Liver (tissue), 9 donors: ENCODE measurements around the gene AHSG. TPM values are rescaled to one million over a fixed set of nuclear protein-coding genes. Genes with fewer than 3 reads are reported as not detected.

Experiments
- DNase-seq: peaks from one replicate; pipeline ENCODE4 v3.0.0-alpha.2; 2017; ENCODE audit warnings: low spot score
- H3K27ac ChIP-seq, 2 donors: one replicate each; pipeline ENCODE4 v1.7.0; 2013; ENCODE audit warnings: inconsistent platforms in 2 of 2, low read length in 2 of 2, control low read depth in 1 of 2, low read depth in 1 of 2, mild to moderate bottlenecking in 1 of 2
- H3K27me3 ChIP-seq, 4 donors: one replicate each; pipeline versions ENCODE4 v1.6.1 to v1.7.0; 2013; ENCODE audit warnings: low read length in 3 of 4, inconsistent platforms in 1 of 4, mild to moderate bottlenecking in 1 of 4, moderate library complexity in 1 of 4; ENCODE audit not compliant: control insufficient read depth in 4 of 4, insufficient read depth in 4 of 4
- H3K36me3 ChIP-seq, 4 donors: one replicate each; pipeline versions ENCODE4 v1.6.1 to v1.7.0; 2013; ENCODE audit warnings: low read length in 3 of 4, mild to moderate bottlenecking in 3 of 4, low read depth in 1 of 4, moderate library complexity in 1 of 4; ENCODE audit not compliant: control insufficient read depth in 4 of 4, insufficient read depth in 3 of 4
- H3K4me1 ChIP-seq, 4 donors: one replicate each; pipeline versions ENCODE4 v1.6.1 to v1.7.0; 2013; ENCODE audit warnings: low read length in 3 of 4, mild to moderate bottlenecking in 3 of 4, moderate library complexity in 1 of 4; ENCODE audit not compliant: control insufficient read depth in 4 of 4, insufficient read depth in 4 of 4
- H3K4me3 ChIP-seq, 3 donors: one replicate each; pipeline versions ENCODE4 v1.6.1 to v1.7.0; 2013; ENCODE audit warnings: low read length in 3 of 3, control low read depth in 1 of 3, low read depth in 1 of 3, mild to moderate bottlenecking in 1 of 3
- H3K9ac ChIP-seq, 2 donors: one replicate each; pipeline ENCODE4 v1.7.0; 2013; ENCODE audit warnings: low read length in 2 of 2, mild to moderate bottlenecking in 2 of 2, moderate library complexity in 2 of 2, control low read depth in 1 of 2, low read depth in 1 of 2
- H3K9me3 ChIP-seq, 4 donors: one replicate each; pipeline versions ENCODE4 v1.6.1 to v1.7.0; 2013; ENCODE audit warnings: low read length in 3 of 4; ENCODE audit not compliant: control insufficient read depth in 4 of 4
- FOXA1 ChIP-seq: IDR thresholded peaks from 2 replicates; pipeline ENCODE4 v1.6.1; 2016; ENCODE audit warnings: antibody characterized with exemption
- FOXA2 ChIP-seq: IDR thresholded peaks from 2 replicates; pipeline ENCODE4 v1.6.1; 2016; ENCODE audit warnings: antibody characterized with exemption
- GABPA ChIP-seq, 2 donors: IDR thresholded peaks in 1 of 2; conservative IDR thresholded peaks in 1 of 2; 2 replicates each; pipeline ENCODE4 v1.6.1; 2016; ENCODE audit warnings: antibody characterized with exemption in 2 of 2, mild to moderate bottlenecking in 1 of 2, moderate library complexity in 1 of 2
- HNF4A ChIP-seq, 2 donors: conservative IDR thresholded peaks; 2 replicates each; pipeline ENCODE4 v1.6.1; 2016; ENCODE audit warnings: antibody characterized with exemption in 2 of 2, mild to moderate bottlenecking in 2 of 2
- HNF4G ChIP-seq: IDR thresholded peaks from 2 replicates; pipeline ENCODE4 v1.6.1; 2016; ENCODE audit warnings: antibody characterized with exemption
- JUND ChIP-seq, 2 donors: IDR thresholded peaks; 2 replicates each; pipeline ENCODE4 v1.6.1; 2016; ENCODE audit warnings: antibody characterized with exemption in 2 of 2
- MAX ChIP-seq: IDR thresholded peaks from 2 replicates; pipeline ENCODE4 v1.6.1; 2016; ENCODE audit warnings: antibody characterized with exemption
- NR2F2 ChIP-seq: IDR thresholded peaks from 2 replicates; pipeline ENCODE4 v1.6.1; 2016; ENCODE audit warnings: antibody characterized with exemption
- RAD21 ChIP-seq, 2 donors: IDR thresholded peaks; 2 replicates each; pipeline ENCODE4 v1.6.1; 2016; ENCODE audit warnings: antibody characterized with exemption in 2 of 2, mild to moderate bottlenecking in 2 of 2
- REST ChIP-seq: IDR thresholded peaks from 2 replicates; pipeline ENCODE4 v1.6.1; 2016; ENCODE audit warnings: antibody characterized with exemption, mild to moderate bottlenecking
- RXRA ChIP-seq, 2 donors: IDR thresholded peaks; 2 replicates each; pipeline ENCODE4 v1.6.1; 2017 to 2018; ENCODE audit warnings: antibody characterized with exemption in 2 of 2, mild to moderate bottlenecking in 1 of 2
- SP1 ChIP-seq: IDR thresholded peaks from 2 replicates; pipeline ENCODE4 v1.6.1; 2018; ENCODE audit warnings: antibody characterized with exemption, mild to moderate bottlenecking
- TAF1 ChIP-seq: conservative IDR thresholded peaks from 2 replicates; pipeline ENCODE4 v1.6.1; 2016; ENCODE audit warnings: antibody characterized with exemption, mild to moderate bottlenecking
- YY1 ChIP-seq: IDR thresholded peaks from 2 replicates; pipeline ENCODE4 v1.6.1; 2016; ENCODE audit warnings: antibody characterized with exemption, mild to moderate bottlenecking
- WGBS: extraction: QIAGEN DNeasy Blood & Tissue Kit; methylation state at CpG from one replicate; pipeline ENCODE4 v1.1.7; 2013; 5-methylcytosine and 5-hydroxymethylcytosine counted together
- polyA plus RNA-seq, 2 donors: library from polyadenylated mRNA; stranded (reverse) in 1 of 2; unstranded in 1 of 2; fragments of 200-250 nt in 1 of 2; fragments of >200 nt in 1 of 2; fragmentation: Nextera tagmentation in 1 of 2; extraction: Ambion mirVana in 1 of 2; gene quantifications; one replicate each; pipeline versions ENCODE4 v1.2.1 to v1.2.3, GENCODE V29; 2013 to 2015
- total RNA-seq, 2 donors: library from RNA; depleted of rRNA; stranded (reverse); fragments of >200 nt; gene quantifications; one replicate each; pipeline ENCODE4 v1.2.3, GENCODE V29; 2014
- TF ChIP-seq, protein P1 (sequence below): fragments of 150-350 bp; IDR thresholded peaks from 2 replicates; pipeline ENCODE4 v1.5.1; 2017; ENCODE audit warnings: improper control_type of control experiment, low read depth, low read length; ENCODE audit not compliant: missing input control
- TF ChIP-seq, protein P2 (sequence below): IDR thresholded peaks from 2 replicates; pipeline ENCODE4 v1.6.1; 2016; ENCODE audit warnings: antibody characterized with exemption
- TF ChIP-seq, protein P3 (sequence below): IDR thresholded peaks from 2 replicates; pipeline ENCODE4 v1.6.1; 2016; ENCODE audit warnings: antibody characterized with exemption
- donor health status: healthy.
- donor health status: healthy.
- donor health status: healthy.
- donor health status: healthy.
- donor health status: healthy.

AHSG gene
- total and polyA plus RNA-seq, 4 donors = 965 to 4,470 (median 2,050) TPM

DNA sequence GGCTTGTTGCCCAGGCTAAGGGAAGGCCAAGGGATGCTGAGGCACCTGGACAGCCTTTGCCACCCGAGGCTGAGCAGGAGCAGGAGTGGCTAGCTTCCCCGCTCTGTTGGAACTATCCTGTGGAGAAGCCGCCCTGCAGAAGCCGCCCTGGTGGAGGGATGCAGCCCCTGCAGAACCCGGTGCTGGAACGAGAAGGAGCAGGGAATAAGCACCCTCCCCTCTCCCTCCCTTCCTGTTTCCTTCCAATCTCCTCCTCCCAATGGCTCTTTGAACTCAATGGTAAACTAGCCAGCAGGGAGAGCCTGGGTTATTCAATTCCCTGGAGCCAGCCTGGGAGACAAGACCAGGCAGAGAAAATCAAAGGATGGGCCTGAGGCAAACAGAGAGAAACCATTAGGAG lies 41.1 kb downstream of the AHSG start:
- DNase-seq = no peak
- Histone ChIP-seq H3K4me1 (no peaks in the 10 kb centered on the region), H3K9ac (no peak overlapping the region), H3K36me3 (peaks cover 3 to 38% (median 29%) of the 10 kb centered on the region in 4 donors), H3K27ac (no peak overlapping the region), H3K27me3 (no peaks in the 10 kb centered on the region), H3K4me3 (no peak overlapping the region), H3K9me3 (peaks cover 0 to 33% (median 9%) of the 10 kb centered on the region in 4 donors)
- 79% methylated on average over 6 of the region's 6 CpGs for WGBS
- TF ChIP-seq, protein P1, sequence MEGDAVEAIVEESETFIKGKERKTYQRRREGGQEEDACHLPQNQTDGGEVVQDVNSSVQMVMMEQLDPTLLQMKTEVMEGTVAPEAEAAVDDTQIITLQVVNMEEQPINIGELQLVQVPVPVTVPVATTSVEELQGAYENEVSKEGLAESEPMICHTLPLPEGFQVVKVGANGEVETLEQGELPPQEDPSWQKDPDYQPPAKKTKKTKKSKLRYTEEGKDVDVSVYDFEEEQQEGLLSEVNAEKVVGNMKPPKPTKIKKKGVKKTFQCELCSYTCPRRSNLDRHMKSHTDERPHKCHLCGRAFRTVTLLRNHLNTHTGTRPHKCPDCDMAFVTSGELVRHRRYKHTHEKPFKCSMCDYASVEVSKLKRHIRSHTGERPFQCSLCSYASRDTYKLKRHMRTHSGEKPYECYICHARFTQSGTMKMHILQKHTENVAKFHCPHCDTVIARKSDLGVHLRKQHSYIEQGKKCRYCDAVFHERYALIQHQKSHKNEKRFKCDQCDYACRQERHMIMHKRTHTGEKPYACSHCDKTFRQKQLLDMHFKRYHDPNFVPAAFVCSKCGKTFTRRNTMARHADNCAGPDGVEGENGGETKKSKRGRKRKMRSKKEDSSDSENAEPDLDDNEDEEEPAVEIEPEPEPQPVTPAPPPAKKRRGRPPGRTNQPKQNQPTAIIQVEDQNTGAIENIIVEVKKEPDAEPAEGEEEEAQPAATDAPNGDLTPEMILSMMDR = no peak
- TF ChIP-seq TAF1 (no peak), RAD21 (IDR thresholded peaks at IDR 0.05) (no peak), REST (no peak), RXRA (IDR thresholded peaks at IDR 0.05) (no peak), SP1 (no peak), YY1 (no peak), HNF4A (conservative IDR thresholded peaks at IDR 0.05) (no peak)

DNA sequence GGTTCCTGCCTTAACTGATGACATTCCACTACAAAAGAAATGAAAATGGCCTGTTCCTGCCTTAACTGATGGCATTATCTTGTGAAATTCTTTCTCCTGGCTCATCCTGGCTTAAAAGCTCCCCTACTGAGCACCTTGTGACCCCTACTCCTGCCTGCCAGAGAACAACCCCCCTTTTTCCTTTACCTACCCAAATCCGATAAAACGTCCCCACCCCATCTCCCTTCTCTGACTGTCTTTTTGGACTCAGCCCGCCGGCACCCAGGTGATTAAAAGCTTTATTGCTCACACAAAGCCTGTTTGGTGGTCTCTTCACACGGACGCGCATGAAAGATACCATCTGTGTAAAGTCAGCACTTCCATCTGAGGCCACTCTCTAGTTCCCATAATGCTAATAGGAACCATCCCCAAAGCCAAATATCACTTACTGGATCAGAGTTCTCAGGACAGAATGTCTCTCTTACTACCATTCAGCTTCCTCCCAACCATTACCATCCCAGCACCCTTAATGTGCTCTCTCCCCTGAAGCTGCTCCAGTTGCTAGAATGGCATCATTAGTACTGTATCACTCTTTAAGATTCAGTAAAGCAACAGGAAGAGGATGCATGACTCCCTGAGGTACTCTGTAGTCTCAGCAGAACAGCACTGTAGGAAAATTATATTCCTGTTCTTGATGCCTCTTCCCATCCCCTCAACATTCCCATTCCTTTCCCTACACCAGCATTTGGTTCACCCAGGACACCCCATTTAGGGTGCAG lies 50.7 kb downstream of the AHSG start:
- Histone ChIP-seq H3K9ac (no peak overlapping the region), H3K36me3 (no peaks in the 10 kb centered on the region), H3K4me1 (peaks cover 0 to 30% (median 14%) of the 10 kb centered on the region in 4 donors), H3K27me3 (no peaks in the 10 kb centered on the region), H3K4me3 (no peak overlapping the region), H3K9me3 (no peaks in the 10 kb centered on the region), H3K27ac (no peak overlapping the region)
- 76% methylated on average over 7 of the region's 7 CpGs for WGBS
- TF ChIP-seq REST (no peak), TAF1 (no peak), SP1 (no peak), FOXA2 (no peak), YY1 (no peak), RAD21 (IDR thresholded peaks at IDR 0.05) (no peak), RXRA (IDR thresholded peaks at IDR 0.05) (no peak), GABPA (IDR thresholded peaks at IDR 0.05 in 1 of 2, conservative IDR thresholded peaks at IDR 0.05 in 1 of 2) (no peak), JUND (IDR thresholded peaks at IDR 0.05) (no peak), HNF4G (no peak), FOXA1 (no peak), MAX (no peak), NR2F2 (no peak)
- TF ChIP-seq, protein P2, sequence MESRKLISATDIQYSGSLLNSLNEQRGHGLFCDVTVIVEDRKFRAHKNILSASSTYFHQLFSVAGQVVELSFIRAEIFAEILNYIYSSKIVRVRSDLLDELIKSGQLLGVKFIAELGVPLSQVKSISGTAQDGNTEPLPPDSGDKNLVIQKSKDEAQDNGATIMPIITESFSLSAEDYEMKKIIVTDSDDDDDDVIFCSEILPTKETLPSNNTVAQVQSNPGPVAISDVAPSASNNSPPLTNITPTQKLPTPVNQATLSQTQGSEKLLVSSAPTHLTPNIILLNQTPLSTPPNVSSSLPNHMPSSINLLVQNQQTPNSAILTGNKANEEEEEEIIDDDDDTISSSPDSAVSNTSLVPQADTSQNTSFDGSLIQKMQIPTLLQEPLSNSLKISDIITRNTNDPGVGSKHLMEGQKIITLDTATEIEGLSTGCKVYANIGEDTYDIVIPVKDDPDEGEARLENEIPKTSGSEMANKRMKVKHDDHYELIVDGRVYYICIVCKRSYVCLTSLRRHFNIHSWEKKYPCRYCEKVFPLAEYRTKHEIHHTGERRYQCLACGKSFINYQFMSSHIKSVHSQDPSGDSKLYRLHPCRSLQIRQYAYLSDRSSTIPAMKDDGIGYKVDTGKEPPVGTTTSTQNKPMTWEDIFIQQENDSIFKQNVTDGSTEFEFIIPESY = no peak
- TF ChIP-seq, protein P3, sequence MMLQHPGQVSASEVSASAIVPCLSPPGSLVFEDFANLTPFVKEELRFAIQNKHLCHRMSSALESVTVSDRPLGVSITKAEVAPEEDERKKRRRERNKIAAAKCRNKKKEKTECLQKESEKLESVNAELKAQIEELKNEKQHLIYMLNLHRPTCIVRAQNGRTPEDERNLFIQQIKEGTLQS = no peak
- TF ChIP-seq, protein P1 = no peak
- DNase-seq = no peak
